Neural cell (in vitro differentiated cells): ENCODE data around the gene AP3S1.

Experiments
- CTCF ChIP-seq: fragments of 450-650 bp; IDR thresholded peaks from 2 replicates; pipeline ENCODE4 v1.5.1; 2014; ENCODE audit warnings: antibody characterized with exemption, mild to moderate bottlenecking, moderate library complexity; ENCODE audit not compliant: poor library complexity, severe bottlenecking
- EP300 ChIP-seq: fragments of 450-650 bp; conservative IDR thresholded peaks from 2 replicates; pipeline ENCODE4 v1.6.1; 2014; ENCODE audit warnings: antibody characterized with exemption, mild to moderate bottlenecking, moderate library complexity; ENCODE audit not compliant: poor library complexity, severe bottlenecking
- EZH2 ChIP-seq: fragments of 200-600, 300-800 bp; shearing (Covaris generic), sonication (generic); IDR thresholded peaks from 2 replicates; pipeline ENCODE4 v1.6.1; 2014; ENCODE audit warnings: antibody characterized with exemption, low read length, borderline replicate concordance, mild to moderate bottlenecking; ENCODE audit not compliant: insufficient read depth, poor library complexity, severe bottlenecking
- MXI1 ChIP-seq: fragments of 450-650 bp; conservative IDR thresholded peaks from 2 replicates; pipeline ENCODE4 v1.6.1; 2014; ENCODE audit warnings: antibody characterized with exemption, mild to moderate bottlenecking; ENCODE audit not compliant: poor library complexity, severe bottlenecking
- POLR2AphosphoS5 ChIP-seq: IDR thresholded peaks from 2 replicates; pipeline ENCODE4 v1.6.1; 2012
- RAD21 ChIP-seq: fragments of 450-650 bp; conservative IDR thresholded peaks from 2 replicates; pipeline ENCODE4 v1.6.1; 2014; ENCODE audit warnings: antibody characterized with exemption, mild to moderate bottlenecking, moderate library complexity
- REST ChIP-seq: IDR thresholded peaks from 2 replicates; pipeline ENCODE4 v1.6.1; 2012; ENCODE audit warnings: borderline replicate concordance
- SMC3 ChIP-seq: fragments of 450-650 bp; conservative IDR thresholded peaks from 2 replicates; pipeline ENCODE4 v1.6.1; 2014; ENCODE audit warnings: antibody characterized with exemption, mild to moderate bottlenecking, moderate library complexity; ENCODE audit not compliant: poor library complexity

GRCh38 chr5:115956957-115957356, 115.2 kb downstream of the AP3S1 start:
- TF ChIP-seq CTCF = no peak
- no peak for TF ChIP-seq RAD21
- TF ChIP-seq EP300 = no peak
- TF ChIP-seq POLR2AphosphoS5 = no peak
- no peak for TF ChIP-seq SMC3
- TF ChIP-seq REST = no peak
- no peak for TF ChIP-seq EZH2
- no peak for TF ChIP-seq MXI1
